Amniotic stem cell (primary cell): Measurements from ENCODE around the gene PLXNB3.

ENCODE experiments used
- DNase-seq: peaks from one replicate; lab custom pipeline; 2025; lab: John Stamatoyannopoulos, UW

Gene PLXNB3

DNA sequence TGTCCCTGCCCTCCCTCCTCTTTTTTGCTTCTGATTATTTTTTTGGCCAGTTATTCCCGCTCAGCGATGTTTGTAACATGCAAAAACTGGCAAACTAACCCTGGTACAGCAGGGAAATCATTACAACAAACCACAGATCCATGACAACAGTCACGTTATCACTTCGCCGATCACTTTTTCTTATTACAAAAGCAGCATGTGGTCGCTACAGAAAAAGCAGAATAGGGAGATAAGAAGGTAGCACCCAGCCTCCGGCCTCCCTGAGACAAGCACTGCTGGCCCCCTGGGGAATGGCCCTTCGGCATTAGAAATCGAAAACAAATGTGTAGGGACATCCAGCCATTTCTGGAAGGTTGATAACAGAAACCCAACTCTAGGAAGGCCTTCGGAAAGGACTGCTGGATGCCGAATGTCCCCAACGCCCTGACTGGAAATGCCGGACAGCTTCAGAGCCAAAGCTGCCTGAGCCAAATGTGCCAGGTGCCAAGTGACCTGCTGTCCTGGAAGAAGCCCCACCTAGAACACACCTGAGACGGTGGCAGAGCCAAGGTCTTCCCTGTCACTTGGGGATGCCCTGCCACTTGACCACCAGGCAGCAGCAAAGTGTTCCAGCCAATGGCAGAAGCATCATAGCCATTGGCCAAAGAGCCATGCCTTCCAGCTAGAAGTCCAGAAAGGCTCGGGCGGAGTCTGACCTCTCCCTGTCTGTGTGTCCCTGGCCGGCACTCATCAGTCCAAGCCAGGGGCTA, 27.2 kb downstream of the PLXNB3 start:
- no peak for DNase-seq

DNA sequence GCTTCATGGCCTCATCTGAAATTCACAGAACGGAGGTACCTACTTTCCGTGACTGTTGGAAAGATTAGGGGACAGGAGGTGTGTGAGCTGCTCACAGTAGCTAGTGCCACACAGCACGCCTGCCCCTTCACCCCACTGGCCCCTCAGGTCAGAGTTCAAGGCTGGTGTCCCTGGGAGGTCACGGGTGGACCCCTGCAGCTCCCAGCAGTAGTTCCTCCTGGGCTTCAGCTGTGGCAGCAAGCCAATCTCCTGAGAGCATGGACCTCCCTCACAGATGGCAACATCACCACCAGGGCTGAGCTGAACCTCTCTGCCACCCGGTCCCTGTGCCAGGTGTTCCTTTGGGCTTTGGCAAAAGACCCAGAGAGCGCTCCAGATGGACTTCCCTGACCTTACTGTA, 28.3 kb downstream of the PLXNB3 start:
- DNase-seq: no peak

DNA sequence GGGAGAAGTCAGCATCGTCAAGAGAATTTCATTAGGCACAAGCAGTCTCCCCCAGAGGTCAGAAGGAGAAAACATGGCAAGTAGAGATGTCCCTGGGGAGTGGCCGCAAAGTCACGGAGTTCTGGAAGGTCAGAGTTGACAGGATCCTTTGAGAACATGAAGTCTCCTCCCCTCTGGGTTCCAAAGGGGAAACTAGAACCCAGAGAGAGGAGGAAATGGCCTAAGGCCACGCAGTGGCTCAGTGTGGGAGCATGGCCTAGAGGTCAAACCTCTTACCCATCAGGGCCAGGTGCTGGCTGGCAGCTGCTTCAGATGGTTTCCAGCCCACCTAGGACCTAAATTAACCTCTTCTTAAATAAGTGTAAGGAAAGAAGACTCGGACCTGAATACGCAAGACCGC, 29.2 kb downstream of the PLXNB3 start:
- DNase-seq: no peak

- DNase-seq: peak; percentile 87
These were observed 30.2 kb downstream of the PLXNB3 start, which contains the start of the genes IDH3G and SSR4 for GRCh38 chrX:153794018-153794896. IDH3G (minus strand) TSS chrX:153794375; CDS start chrX:153794326, 49 bp downstream. SSR4 (plus strand) TSS chrX:153794668; CDS start chrX:153794688, 20 bp downstream.

GRCh38 chrX:153794897-153795816, 31.1 kb downstream of the PLXNB3 start:
- DNase-seq: no peak

DNA sequence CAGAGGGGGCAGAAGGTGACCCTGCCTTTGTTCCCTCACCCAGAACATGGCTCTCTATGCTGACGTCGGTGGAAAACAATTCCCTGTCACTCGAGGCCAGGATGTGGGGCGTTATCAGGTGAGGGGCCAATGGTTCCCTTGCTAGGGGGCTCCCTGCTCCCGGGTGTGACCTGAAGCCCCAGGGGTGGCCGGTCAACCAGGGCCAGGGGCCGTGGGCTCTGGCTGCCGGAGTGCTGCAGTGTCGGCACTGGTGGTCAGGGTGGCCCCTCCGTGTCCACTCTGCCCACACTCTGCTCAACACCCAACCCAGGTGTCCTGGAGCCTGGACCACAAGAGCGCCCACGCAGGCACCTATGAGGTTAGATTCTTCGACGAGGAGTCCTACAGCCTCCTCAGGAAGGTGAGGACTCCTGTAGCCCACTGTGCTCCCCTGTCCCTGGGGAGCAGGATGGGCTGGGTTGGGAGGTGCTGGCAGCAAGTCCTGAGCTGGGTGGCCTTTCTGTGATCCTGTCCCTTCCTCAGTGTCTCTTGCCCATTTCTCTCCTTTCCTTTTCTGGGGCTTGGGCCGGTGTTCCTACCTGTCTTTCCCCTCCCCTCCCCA, 33.5 kb downstream of the PLXNB3 start:
- no peak for DNase-seq

DNA sequence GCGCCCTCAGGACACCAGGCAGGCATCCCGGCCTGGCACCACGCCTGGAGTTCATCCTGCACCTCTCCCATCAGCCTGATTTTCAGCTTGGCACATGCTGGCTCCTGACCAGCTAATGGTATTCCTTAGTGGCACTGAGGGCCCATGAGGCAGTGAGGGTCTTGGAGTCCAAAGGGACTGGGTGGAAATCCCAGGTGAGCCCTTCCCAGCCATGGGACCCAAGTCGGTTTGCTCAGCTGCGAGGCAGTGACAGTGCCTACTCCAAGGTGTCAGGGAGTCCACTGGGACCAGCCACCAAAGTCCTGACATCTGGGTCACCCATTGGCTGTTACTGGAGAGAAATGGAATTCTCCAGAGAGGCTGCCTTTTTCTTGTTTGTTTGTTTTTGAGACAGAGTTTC, 35.3 kb downstream of the PLXNB3 start:
- no peak for DNase-seq

DNA sequence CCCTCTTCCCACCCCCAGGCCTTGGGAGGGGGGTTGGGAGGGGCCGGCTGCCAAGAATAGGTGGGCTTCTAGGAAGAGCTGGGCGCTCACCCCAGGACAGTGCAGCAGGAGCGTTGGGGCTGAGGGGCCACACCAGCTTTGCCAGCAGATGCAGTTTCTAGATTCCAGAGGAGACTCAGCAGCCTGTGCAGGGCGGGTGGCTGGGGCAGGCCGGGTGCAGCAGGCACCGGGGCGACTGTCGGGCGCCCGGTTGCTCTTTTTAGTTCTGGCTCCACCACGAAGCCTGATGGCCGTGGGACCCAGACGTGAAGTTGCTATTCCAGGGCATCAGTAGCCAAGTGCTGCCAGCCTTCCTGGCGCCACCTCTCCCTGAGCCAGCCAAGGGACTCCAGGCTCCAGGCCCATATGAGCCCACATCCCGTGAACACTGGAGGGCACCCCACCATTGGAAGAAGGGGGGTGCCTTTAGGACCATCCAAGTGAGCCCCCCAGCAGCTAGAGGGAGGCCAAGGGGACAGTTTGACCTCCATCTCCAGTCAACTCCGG, 36.2 kb downstream of the PLXNB3 start:
- DNase-seq: no peak

DNA sequence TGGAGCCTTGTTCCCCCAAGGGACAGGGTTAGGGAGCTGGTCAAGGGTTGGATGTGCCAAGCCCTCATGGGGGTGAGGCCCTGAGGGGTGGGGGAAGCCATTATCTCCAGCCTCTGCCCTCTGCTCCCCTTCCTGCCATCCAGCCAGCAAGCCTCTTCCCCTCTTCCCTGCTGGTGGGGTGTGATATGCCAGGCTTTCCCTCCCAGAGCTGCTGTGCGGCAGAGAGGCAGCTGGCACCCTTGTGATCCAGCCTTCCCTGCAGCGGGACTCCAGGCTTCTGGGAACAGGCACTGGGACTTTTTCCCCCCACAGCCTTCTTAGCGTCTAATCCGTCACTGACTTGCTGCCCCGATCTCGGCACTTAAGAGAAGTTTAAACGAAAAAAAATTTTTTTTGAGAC, 36.7 kb downstream of the PLXNB3 start:
- no peak for DNase-seq

GRCh38 chrX:153801669-153802068, 37.6 kb downstream of the PLXNB3 start:
- DNase-seq: no peak

- no peak for DNase-seq
These were observed 38.5 kb downstream of the PLXNB3 start for GRCh38 chrX:153802513-153803045.

DNA sequence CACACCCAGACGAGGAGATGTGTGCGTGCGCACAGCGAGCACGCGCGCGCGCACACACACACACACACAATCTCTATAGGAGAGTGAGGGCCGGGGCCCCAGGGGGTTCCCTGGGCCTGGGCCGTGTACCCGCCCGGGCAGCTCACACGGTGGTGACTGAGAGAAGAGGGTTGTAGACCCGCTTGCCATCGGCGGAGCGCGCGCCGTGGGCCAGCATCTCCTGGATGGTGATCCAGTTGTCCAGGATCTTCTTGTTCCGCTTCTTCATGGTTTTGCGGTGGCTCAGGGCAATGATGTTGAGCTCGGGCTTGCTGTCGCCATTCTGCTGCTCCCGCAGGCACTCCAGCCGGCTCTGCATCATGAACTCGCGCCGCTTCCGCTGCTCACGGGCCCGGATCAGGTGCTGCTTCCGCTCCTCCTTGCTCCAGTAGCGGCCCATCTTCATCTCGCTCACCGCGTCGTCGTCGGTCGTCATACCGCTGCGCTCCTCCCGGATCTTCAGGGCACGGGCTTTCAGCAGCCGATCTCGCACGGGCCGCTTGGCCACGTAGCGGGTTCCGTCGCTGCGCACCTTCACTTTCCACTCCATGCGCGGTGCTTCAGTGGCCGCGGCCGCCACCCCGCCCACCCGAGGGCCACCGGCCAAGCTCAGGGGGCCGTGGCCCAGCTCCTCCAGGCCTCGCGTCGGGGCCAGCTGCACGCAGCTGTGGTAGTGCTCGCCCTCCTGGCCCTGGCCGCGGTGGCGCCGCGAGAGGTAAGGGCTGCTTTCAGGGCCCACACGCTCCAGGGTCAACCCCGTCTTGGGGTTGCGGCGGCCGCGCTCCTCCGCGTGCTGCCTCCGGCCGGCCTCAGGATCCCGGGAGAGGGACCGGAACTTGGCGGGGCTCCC, 39.4 kb downstream of the PLXNB3 start:
- DNase-seq: no peak

DNA sequence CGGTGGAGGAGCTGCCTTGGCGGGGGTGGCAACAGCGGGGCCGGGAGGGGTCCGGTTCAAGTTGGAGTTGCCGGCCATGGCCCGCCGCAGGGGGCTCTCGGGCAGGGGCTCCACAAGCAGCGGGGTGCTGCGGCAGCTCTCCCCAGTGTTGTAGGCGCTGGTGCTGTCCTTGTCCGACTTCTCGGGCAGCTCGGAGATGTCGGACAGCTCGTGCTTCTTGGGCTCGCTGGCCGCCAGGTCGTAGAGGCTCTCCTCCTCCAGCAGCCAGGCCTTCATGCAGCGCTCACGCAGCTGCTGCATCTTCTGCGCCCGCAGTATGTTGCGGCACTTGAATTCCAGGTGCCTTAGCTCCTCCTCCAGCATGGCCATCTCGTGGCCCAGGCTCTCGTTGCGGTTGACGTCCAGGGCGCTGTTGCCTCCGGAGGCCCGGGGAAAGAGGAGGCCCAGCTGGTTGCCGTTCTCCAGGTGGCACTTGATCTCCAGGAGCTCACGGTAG, 40.1 kb downstream of the PLXNB3 start:
- no peak for DNase-seq

DNA sequence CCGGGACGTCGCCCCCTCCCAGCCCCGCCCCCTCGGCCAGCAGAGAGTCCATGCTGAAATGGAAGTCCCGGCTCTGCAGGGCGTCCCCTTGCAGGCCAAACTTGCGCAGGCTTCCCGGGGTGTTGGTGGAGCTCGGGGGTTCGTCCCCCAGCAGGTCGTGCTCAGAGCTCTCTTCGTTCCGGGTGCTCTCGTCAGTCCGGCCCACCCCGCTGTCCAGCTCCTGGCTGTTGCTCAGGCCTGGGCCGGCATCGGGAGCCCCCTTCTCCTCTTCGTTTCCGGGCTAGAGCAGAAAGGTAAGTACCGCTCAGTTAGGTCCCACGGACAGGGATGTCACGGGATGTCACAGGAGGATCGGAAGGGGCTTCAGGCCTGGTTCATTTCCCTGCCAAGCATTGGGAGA, 40.6 kb downstream of the PLXNB3 start:
- no peak for DNase-seq

DNA sequence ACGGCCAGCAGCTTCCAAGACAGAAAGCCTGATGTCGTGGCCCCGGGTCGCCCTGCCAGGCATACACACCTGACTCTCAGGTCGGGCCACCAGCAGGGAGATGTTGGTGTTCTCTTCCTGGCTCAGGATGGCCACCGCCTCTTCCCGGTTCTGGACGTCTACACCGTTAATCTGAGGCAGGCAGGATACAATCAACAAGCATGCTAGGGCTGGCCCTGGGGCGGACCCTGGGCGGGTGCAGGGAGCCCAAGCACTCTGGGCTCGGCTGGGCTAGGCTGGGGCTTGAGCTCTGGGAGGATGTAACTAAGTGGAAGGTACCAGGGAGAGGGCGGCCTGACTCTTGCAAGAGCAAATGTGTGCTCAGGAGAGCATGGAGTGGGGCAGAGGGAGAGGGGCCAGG, 41.4 kb downstream of the PLXNB3 start:
- DNase-seq: no peak

DNA sequence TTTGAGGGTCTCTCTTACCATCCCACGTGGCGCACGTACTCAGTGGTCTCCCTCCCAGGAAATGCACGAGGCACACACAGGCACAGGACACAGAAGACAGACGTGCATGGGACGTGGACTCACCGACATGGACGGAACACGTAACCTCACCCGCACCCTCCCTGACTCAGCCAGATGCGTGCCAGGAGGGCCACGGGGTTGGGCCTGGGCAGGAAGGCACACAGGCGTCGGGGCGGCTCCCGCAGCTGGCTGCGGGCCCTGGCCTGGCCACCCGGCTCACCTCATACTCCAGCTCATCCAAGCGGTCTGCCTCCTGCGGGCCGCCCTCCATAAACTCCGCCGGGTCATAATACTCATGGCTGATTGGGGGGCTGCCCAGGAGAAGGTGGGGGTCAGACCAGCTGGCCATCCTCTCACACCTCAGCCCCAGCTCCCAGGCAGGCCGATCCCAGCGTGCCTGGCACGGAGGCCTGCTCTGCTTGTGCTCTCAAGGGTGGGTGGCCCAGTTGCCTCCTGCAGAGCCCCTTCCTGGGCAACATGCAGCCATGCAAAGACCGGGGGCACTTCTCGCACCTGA, 43.0 kb downstream of the PLXNB3 start:
- DNase-seq: no peak

GRCh38 chrX:153807976-153808375, 43.9 kb downstream of the PLXNB3 start:
- no peak for DNase-seq

DNA sequence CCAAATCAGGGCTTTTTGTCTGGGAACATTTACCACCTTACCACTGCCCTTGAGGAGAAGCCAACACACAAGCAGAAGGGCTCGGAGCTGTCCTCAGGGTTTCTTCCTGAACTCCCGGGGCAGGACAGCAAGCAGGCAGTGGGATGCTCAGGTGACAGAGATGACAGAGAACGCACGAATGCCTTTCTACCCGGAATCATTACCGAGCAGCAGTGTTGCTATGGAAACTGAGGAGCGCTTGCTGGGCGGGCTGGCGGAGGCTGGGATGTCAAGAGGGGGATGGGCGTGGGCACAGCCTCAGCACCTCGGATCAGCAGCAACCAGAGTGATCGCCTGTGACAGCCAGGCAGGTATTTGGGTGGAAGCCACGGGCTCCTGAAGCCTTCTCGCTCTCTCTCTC, 48.2 kb downstream of the PLXNB3 start:
- no peak for DNase-seq

- no peak for DNase-seq
These were observed 49.1 kb downstream of the PLXNB3 start for GRCh38 chrX:153813161-153813560.
